Endothelial cell of umbilical vein (primary cell): ENCODE measurements around the gene TSHZ1.
A peak's percentile ranks its signal among the peaks of the same experiment; 100 is the strongest.

Source experiments
- EZH2 ChIP-seq: IDR thresholded peaks from 2 replicates; pipeline ENCODE4 v1.6.1; 2012; ENCODE audit warnings: borderline replicate concordance, low read depth, mild to moderate bottlenecking, moderate library complexity, low read length, inconsistent platforms; ENCODE audit not compliant: severe bottlenecking
- JUN ChIP-seq: IDR thresholded peaks from 2 replicates; pipeline ENCODE4 v1.6.1; 2011; ENCODE audit warnings: borderline replicate concordance, low read depth; ENCODE audit not compliant: insufficient read length, insufficient read depth
- MYC ChIP-seq: IDR thresholded peaks from one replicate; pipeline ENCODE4 v1.6.1; 2011; ENCODE audit warnings: mild to moderate bottlenecking, low read depth, low read length
- POLR2A ChIP-seq: IDR thresholded peaks from 2 replicates; pipeline ENCODE4 v1.6.1; 2012; ENCODE audit warnings: low read depth, mild to moderate bottlenecking, control low read depth, low read length
- POLR2AphosphoS5 ChIP-seq: IDR thresholded peaks from 2 replicates; pipeline ENCODE4 v1.6.1; 2012; ENCODE audit warnings: low read depth, mild to moderate bottlenecking, control low read depth, low read length, moderate library complexity; ENCODE audit not compliant: insufficient read depth
- TF ChIP-seq, protein P1 (sequence below), 2 donors: IDR thresholded peaks; 1 replicate in 1 of 2; 2 replicates in 1 of 2; pipeline ENCODE4 v1.5.1; 2011; ENCODE audit warnings: low read length in 2 of 2, mild to moderate bottlenecking in 2 of 2, moderate library complexity in 2 of 2, control low read depth in 1 of 2, inconsistent platforms in 1 of 2, low read depth in 1 of 2; ENCODE audit not compliant: insufficient read depth in 1 of 2; ENCODE audit errors: extremely low read depth in 1 of 2

GRCh38 chr18:75199327-75199726 is 11.3 kb upstream of the TSHZ1 start:
- TF ChIP-seq POLR2A (no peak), EZH2 (no peak), POLR2AphosphoS5 (no peak), MYC (no peak), JUN (peak; percentile 31)
- TF ChIP-seq, protein P1, sequence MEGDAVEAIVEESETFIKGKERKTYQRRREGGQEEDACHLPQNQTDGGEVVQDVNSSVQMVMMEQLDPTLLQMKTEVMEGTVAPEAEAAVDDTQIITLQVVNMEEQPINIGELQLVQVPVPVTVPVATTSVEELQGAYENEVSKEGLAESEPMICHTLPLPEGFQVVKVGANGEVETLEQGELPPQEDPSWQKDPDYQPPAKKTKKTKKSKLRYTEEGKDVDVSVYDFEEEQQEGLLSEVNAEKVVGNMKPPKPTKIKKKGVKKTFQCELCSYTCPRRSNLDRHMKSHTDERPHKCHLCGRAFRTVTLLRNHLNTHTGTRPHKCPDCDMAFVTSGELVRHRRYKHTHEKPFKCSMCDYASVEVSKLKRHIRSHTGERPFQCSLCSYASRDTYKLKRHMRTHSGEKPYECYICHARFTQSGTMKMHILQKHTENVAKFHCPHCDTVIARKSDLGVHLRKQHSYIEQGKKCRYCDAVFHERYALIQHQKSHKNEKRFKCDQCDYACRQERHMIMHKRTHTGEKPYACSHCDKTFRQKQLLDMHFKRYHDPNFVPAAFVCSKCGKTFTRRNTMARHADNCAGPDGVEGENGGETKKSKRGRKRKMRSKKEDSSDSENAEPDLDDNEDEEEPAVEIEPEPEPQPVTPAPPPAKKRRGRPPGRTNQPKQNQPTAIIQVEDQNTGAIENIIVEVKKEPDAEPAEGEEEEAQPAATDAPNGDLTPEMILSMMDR (IDR thresholded peaks at IDR 0.05; ENCODE audit: extremely low read depth in 1 of 2, insufficient read depth in 1 of 2, low read depth in 1 of 2, low read length in 2 of 2) = no peak
